Stimulated activated CD8-positive, alpha-beta memory T cell treated with anti-CD3 and anti-CD28 coated beads, Interleukin-7, amount 100 ng/mL, for 4 hours (primary cell): ENCODE data around the gene HLF.

Experiments
- DNase-seq, 2 donors: peaks; one replicate each; pipeline ENCODE4 v3.0.0-alpha.2; 2020; ENCODE audit warnings: low read depth in 2 of 2

HLF gene

DNA sequence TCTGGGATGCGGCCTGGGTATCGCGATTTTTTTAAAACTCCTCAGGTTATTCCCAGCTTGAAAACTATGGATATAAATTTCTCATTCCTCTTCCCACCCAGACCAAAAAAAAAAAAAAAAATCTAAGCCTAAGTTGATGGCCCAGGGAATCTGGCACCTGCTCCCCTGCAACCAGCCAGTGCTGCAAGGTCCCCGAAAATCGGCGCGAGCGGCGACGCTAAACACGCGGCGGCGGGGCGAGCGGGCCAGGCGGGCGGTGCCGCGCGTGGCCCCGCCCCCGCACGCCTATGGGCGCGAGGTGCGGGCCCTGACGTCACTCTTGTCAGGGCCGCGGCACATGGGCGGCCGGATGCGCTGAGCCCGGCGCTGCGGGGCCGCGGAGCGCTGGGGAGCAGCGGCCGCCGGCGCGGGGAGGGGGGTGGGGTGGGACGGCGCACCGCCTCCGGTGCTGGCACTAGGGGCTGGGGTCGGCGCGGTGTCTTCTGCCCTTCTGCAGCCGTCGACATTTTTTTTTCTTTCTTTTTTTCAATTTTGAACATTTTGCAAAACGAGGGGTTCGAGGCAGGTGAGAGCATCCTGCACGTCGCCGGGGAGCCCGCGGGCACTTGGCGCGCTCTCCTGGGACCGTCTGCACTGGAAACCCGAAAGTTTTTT lies at the start of gene HLF:
Gene HLF, plus strand, starts transcription at position 316 of the 654 bp plus-strand sequence. CDS start 525 bp downstream, outside the sequence.
- peak; percentile 26 to 66 for DNase-seq

GRCh38 chr17:55215711-55216110 lies 49.0 kb upstream of the HLF start:
- DNase-seq: no peak

DNA sequence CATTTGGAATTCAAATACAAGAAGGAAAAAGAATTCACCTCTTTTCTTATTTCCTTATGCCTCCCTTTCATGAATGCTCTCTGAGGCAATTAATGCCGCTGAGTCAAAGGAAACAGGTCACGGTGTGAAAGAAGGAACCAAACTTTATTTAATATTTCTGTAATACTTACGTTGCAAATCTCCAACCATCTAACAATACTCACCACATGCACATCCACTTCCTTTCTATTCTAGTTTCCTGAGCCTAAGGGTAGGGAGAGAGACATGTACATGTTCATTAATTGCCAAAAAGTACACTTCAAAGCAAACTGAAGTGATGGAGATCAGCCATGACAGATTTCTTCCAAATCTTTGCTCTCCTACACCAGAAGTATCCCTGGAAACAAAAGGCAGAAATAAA lies 47.9 kb upstream of the HLF start:
- no peak for DNase-seq

- DNase-seq: no peak
Measured at GRCh38 chr17:55219459-55219858, 45.3 kb upstream of the HLF start.

DNA sequence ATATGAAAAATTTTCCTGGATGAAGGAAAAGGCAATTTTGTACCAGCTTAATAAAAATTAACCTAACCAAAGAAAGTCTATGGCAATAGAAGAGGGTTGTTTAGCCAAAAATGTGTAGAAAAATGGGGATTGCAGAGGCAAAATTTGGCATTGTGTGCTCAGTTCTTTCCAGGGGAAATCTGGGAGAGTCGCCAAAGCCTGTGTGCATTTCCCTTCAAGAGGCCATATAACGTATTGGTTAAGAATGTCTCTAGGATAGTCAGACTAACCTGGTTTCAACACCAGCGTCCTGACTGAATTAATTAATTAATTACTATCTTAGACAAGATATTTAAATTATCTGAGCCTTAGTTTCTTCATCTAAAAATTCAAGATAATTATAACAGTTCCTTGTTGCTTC lies 44.8 kb upstream of the HLF start:
- DNase-seq: no peak

DNA sequence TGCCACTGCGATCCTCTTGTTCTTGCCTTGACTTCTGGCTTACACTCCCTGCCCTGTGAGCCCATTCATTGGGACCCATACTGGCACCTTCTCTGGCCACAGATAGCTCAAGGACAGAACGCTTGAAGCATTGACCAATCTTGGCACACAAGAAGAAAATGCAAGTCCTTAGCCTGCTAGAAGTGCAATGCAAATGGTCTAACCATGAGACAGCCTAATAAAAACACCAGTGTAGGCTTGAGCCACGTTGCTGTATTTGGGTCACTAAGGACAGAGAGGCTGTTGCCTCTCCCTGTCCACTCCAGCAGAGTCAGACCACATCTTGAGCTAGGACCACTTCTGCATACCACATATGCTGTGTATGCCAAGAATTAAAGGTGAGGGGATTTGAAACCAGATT lies 41.2 kb upstream of the HLF start:
- no peak for DNase-seq

DNA sequence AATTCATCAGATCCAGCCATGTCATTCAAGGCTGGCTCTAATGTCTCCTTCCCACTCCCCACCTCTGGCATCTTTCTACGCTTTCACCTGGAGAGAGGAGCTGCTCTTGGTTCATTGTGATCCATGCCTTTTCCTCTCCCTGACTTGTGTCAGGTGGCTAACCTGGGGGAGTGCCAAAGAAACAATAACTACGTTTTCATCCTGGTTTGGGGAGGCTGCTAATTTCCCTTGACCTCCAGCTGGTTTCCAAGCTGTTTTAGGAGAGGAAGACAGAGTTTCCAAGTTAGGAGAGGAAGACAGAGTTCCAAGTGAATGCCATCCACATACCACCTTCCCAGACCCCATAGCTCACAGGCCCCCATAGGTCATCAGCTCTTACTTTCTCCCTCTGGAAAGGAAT lies 40.0 kb upstream of the HLF start:
- no peak for DNase-seq

DNA sequence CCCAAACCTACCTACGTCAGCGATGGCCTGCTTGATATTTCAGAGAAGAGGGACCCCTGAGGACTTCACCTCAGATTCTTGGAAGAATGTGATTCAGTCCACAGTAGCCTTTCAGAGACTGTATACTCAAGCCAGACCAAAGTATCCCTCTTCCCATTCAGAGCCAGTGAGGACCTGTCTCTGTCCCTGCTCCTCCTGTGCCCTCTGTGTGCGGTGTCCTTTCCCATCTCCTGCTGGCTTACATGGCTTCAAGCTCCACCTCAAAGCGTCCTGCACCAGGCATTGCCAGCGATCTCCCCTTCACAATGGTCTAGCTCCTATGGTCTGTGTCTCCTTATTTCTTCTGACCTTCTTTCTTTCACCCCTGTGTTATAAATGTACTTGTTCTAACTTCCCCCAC lies 39.5 kb upstream of the HLF start:
- no peak for DNase-seq

DNA sequence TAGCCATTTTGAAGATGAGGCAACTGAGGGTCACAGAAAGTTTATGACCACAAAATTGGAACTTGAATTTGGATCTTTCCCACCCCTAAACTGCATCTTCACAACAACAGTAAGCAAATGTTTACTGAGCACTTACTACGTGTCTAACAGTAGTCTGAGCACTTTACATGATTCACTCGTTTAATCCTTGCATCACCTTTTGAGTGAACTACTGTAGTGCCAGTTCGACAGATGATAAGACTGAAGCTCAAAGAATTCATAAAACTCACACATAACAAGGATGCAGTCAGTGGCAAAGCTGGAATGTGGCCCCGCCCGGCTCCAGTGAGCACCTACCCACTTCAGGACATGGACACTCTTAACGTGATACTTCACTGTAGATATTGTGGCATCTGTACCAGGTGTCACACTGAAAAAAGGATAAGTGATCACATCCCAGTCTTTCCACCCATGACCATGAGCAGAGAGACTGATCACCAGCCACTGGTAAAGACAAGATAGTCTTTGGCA lies 36.0 kb upstream of the HLF start:
- DNase-seq: no peak

DNA sequence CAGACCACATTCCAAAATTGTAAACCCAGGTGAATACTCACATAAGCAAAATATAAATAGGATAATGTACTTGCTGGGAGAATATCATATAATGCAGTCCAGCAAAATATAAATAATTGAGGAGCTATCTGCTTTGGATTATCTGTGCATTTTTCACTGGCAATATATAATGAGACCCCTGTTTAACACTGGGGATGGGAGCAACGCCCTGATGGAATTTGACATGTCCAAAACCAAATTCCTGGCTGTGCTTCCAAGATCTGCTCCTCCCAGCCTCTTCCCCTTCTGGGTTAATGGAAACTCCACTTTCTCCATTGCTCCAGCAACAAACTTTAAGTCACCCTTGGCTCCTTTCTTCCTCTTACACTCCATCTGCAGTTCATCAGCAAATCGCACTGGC lies 35.5 kb upstream of the HLF start:
- DNase-seq: no peak

GRCh38 chr17:55230716-55231115 lies 34.0 kb upstream of the HLF start:
- DNase-seq: no peak

- no peak for DNase-seq
Measured at GRCh38 chr17:55233840-55234239, 30.9 kb upstream of the HLF start.

DNA sequence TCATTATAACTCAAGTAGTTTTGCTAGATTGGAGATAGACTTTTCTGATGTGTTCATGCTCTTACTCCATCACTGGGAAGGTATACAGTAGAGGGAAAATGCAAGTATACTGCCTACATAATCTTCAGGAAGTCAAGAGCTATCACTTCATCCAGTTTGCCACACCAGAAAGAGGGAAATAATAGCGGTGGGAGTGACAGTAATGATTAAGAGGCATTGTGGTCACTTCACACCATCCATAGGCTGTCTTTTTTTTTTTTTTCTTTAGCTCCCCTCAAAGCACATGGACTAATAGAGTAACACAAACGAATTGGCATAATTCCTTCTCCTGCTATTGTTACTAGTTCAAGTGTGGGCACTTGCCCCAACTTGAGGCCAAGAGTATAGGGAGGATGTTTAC lies 28.4 kb upstream of the HLF start:
- DNase-seq: no peak

- DNase-seq: no peak
Measured at GRCh38 chr17:55237268-55237667, 27.5 kb upstream of the HLF start.

GRCh38 chr17:55237841-55238178 lies 26.9 kb upstream of the HLF start:
- no peak for DNase-seq

- DNase-seq: peak; percentile 80 to 81
Measured at GRCh38 chr17:55238179-55238930, 26.4 kb upstream of the HLF start.

GRCh38 chr17:55238931-55239297 lies 25.8 kb upstream of the HLF start:
- no peak for DNase-seq

DNA sequence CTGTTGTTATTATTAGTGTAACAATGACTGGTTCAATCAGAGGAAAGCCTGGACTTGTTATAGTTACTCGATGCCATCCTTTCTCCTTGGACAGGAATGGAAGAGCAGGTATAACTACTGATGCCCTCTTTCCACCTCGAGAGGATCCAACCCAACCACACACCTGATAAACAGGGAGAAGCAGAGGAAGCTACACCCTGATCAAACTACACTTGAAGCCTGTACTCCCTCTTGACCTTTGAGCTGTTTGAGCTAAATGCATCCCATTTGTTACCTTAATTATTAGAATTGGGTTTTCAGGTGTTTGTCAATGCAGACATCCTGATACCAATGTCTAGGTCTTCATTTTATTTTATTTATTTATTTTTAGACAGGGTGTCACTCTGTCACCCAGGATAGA lies 23.7 kb upstream of the HLF start:
- no peak for DNase-seq

- no peak for DNase-seq
Measured at GRCh38 chr17:55242476-55242875, 22.3 kb upstream of the HLF start.

GRCh38 chr17:55245986-55246385 lies 18.8 kb upstream of the HLF start:
- DNase-seq: no peak

DNA sequence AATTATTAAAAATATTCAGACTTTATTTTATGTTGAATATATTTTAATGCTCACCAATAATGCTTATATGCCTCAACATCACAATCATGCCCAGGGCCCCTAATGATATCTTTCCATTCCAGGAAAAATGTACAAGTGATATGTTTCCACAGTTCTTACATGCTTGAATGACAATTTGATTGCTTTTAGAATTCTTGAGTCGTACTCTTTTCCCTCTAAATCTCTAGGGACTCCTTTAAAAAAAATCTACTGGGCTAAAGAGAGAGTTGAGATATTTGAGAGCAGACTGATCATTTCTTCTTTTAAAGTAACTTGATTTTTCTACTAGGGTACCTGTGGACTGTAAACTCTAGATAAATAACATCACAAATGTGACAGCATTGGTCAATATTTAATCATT lies 18.2 kb upstream of the HLF start:
- DNase-seq: no peak

DNA sequence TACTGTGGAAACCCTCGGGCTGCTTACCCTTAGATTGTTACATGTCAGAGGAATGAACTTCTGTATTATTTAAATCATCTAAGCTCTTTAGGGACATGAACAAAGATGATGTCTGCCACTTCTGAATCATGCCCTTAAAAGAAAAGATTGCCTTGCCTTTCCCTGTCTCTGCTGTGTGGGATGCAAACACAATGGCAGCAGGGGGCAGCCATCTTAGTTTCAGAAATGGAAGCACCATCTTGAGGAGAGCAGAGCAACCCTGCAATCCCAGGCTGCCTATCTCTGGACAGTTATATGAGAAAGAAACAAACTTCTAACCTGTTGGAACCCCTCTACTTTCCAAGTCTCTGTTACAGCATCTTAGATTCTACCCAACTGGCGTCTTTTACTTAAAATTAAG lies 16.7 kb upstream of the HLF start:
- DNase-seq: no peak

DNA sequence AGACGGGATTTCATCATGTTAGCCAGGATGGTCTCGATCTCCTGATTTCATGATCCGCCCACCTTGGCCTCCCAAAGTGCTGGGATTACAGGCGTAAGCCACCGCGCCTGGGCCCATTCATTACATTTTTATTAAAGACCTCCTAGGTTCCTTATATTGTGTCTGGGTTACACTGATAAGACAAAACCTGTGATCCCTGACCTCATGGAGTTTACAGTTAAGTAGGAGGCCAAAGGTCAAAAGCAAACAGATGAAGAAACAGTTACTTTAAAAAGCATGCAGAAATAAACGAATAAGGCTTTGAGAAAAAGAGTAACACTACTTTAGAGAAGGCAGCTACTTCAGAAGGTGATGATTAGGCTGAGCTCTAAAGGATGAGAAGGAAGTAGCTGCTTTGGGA lies 14.9 kb upstream of the HLF start:
- DNase-seq: no peak

GRCh38 chr17:55254375-55254774 lies 10.4 kb upstream of the HLF start:
- DNase-seq: no peak
